GM19099 (cell line): Measurements from ENCODE around the gene GNAO1.

Experiments
- POLR2A ChIP-seq: IDR thresholded peaks from 3 replicates; pipeline ENCODE4 v1.6.1; 2011; ENCODE audit warnings: low read depth; ENCODE audit not compliant: insufficient read length; ENCODE audit errors: extremely low read depth

Gene GNAO1

GRCh38 chr16:56279132-56279531 is 87.8 kb downstream of the GNAO1 start:
- TF ChIP-seq POLR2A = no peak

GRCh38 chr16:56279914-56280313 is 88.6 kb downstream of the GNAO1 start:
- no peak for TF ChIP-seq POLR2A

- no peak for TF ChIP-seq POLR2A
These were observed 90.0 kb downstream of the GNAO1 start for GRCh38 chr16:56281249-56281805.

- TF ChIP-seq POLR2A = no peak
These were observed 91.2 kb downstream of the GNAO1 start for GRCh38 chr16:56282451-56282850.

- no peak for TF ChIP-seq POLR2A
These were observed 93.2 kb downstream of the GNAO1 start for GRCh38 chr16:56284521-56284920.

GRCh38 chr16:56286809-56287208 is 95.5 kb downstream of the GNAO1 start:
- no peak for TF ChIP-seq POLR2A

GRCh38 chr16:56288019-56288418 is 96.7 kb downstream of the GNAO1 start:
- no peak for TF ChIP-seq POLR2A

GRCh38 chr16:56289416-56289815 is 98.1 kb downstream of the GNAO1 start:
- no peak for TF ChIP-seq POLR2A

- TF ChIP-seq POLR2A = no peak
These were observed 98.6 kb downstream of the GNAO1 start for GRCh38 chr16:56289862-56290261.

- no peak for TF ChIP-seq POLR2A
These were observed 102.7 kb downstream of the GNAO1 start for GRCh38 chr16:56294014-56294413.

GRCh38 chr16:56294579-56294978 is 103.3 kb downstream of the GNAO1 start:
- no peak for TF ChIP-seq POLR2A

- TF ChIP-seq POLR2A = no peak
These were observed 103.9 kb downstream of the GNAO1 start for GRCh38 chr16:56295059-56295665.

GRCh38 chr16:56295739-56296527 is 104.6 kb downstream of the GNAO1 start:
- no peak for TF ChIP-seq POLR2A

GRCh38 chr16:56297684-56298083 is 106.4 kb downstream of the GNAO1 start:
- no peak for TF ChIP-seq POLR2A

- no peak for TF ChIP-seq POLR2A
These were observed 106.8 kb downstream of the GNAO1 start for GRCh38 chr16:56298116-56298515.

- TF ChIP-seq POLR2A = no peak
These were observed 107.8 kb downstream of the GNAO1 start for GRCh38 chr16:56298948-56299596.
